ENCODE measurements around the gene UVSSA.
"Not testable (repeated sequence)": the region's sequence is repeated elsewhere in the genome, so short reads cannot be mapped to it uniquely, and the experiment has no call there.

Gene UVSSA

DNA sequence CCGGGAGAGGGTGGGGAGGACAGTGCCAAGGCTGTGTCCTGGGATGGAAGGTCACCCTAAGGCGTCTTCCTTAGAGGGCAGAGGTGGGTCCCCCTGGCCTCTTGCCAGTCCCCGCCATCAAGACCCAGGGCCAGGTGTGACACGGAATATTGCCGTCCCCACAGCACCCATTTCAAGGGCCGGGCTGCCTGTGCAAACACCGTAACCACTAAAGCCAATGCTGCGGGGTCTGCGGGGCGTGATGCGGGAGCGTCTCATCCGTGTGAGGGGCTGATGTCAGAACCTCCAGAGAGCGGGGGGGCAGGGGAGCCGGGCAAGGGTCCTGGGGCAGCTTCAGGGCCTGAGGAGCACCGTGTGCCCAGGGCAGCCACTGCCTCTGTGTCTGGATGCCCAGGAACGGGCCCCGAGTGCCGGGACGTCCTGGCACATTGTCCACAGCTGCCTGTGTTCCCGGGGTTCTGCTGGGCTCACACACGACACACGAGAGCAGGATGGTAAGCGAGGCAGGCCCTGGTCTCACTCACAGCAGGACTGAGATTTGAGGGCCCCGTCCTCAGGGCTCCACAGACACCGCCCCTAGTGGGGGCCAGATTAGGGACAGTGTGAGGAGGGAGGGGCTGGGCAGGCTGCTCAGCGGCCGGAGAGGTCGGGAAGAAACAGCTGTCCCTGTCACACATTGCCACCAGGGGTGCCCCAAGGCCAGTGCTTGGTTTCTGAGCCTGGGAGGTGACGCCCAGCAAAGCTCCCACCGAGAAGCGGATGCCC lies 30.0 kb downstream of the UVSSA start:
- no peak for DNase-seq (ENCODE audit: low read depth)

- DNase-seq (ENCODE audit: low read depth): no peak
These were observed 30.7 kb downstream of the UVSSA start for GRCh38 chr4:1377606-1378261.

DNA sequence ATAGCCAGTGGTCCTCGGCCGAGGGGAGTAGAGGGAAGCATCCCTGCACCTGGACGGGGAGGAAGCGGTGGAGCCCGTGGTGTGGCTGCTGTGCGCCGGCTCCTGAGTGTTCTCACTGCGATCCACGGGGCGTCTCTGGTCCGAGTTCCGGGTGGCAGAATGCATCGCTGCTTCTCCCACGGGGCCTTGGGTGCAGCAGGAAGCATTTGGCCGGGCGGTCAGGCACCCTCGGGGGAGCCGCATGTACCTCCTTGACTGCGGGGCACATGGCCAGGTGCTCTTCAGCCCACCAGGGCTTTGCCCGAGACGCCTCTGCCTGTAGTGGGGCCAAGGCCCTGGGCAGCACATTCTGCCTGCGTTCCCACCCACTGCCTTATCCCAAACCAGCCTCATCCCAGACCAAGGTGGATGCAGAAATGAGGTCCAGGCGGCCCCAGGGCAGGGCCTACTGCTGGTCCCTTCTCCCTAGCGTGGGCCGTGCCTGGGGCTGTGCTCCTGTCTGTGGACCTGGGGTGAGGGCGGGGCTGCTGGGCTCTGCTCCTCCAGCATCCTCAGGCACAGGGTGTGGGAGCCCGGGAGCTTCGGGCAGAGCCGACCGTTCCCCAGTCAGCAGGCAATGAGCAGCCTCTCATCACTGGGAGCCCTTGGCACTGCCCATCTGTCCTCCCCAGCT lies 31.7 kb downstream of the UVSSA start:
- DNase-seq (ENCODE audit: low read depth): no peak

DNA sequence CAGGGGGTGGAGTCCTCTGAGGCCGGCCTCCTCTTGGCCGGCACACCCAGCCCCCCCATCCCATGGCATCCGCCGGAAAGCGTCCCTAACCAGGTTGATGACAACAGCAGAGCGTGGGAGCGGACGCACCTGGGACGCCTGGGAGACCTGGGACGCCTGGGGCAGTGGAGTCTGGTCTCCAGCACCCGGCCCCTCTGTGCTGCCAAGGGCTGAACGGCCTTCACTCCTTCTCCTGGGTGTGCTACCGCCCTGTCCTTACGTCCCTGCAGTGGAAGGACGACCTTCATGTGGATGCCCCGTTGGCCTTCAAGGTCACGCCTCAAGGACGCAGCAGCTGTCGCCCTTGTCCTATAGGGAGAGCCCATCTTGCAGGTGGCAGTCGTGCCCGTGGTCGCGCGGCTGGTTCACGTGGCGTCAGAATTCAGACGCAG lies 32.4 kb downstream of the UVSSA start:
- DNase-seq (ENCODE audit: low read depth): no peak

GRCh38 chr4:1379801-1380331 lies 32.9 kb downstream of the UVSSA start:
- DNase-seq (ENCODE audit: low read depth): no peak

DNA sequence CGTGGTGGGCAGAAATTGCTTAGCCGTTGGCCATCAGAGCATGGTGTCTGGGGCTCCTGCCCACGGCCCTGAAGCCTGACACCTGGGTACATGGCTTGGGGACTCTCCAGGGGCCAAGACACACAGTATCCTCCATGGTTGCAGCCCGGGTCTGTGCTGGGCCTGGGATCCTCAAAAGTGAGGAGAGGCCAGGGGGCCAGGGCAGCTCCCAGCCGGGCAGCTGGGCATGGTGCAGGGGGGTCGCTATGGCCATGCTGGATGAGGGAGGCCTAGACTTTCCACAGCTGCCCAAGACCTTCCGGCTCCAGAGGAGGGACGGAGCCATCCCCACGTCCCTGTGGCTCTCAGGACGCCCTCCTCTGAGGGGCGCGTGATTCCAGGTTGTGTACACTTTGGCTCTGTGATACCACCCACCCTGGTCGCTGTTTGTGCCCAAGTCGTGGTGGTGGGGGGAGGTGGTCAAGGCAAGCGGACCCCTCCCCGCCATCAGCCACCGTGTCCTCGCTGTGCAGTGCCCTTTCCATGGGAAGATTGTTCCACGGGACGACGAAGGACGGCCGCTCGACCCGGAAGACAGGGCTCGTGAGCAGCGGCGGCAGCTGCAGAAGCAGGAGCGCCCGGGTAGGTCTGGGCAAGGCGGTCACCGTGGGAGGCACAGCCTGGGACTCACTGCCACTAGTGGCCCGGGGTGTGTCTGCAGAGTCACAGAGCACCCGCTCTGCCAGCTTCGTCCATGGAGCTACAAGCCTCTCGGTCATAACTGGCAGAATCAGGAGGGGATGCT lies 33.6 kb downstream of the UVSSA start:
- DNase-seq (ENCODE audit: low read depth): no peak

GRCh38 chr4:1381181-1381621 lies 34.2 kb downstream of the UVSSA start:
- DNase-seq (ENCODE audit: low read depth): no peak

DNA sequence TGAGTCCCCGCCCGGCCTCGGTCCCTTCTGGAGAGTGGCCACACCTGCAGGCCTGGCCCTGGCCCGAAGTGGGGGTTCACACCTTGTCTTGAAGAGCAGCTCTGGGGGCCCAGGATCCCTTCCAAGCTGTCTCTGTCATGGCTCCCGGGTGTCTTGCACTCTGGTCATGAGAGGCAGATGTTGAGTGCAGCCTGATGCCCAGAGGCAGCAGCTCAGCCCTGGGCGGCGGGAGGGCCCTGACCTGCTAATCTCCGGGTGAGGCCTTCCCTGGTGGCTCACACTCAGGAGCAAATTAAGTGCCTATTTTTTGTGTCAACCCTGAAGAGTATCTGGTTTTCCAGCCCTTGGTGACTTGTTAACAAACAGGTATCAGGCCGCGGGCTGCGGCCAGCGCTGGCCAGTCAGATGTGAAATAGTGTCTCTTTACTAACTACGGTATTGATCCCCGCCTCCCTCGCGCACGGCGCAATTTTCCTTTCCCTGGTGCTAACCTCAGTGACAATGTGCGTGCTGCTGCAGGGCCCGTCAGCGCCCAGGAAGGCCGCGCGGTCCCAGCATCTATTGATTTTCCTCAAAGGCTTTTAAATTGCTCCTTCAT lies 35.0 kb downstream of the UVSSA start:
- no peak for DNase-seq (ENCODE audit: low read depth)

DNA sequence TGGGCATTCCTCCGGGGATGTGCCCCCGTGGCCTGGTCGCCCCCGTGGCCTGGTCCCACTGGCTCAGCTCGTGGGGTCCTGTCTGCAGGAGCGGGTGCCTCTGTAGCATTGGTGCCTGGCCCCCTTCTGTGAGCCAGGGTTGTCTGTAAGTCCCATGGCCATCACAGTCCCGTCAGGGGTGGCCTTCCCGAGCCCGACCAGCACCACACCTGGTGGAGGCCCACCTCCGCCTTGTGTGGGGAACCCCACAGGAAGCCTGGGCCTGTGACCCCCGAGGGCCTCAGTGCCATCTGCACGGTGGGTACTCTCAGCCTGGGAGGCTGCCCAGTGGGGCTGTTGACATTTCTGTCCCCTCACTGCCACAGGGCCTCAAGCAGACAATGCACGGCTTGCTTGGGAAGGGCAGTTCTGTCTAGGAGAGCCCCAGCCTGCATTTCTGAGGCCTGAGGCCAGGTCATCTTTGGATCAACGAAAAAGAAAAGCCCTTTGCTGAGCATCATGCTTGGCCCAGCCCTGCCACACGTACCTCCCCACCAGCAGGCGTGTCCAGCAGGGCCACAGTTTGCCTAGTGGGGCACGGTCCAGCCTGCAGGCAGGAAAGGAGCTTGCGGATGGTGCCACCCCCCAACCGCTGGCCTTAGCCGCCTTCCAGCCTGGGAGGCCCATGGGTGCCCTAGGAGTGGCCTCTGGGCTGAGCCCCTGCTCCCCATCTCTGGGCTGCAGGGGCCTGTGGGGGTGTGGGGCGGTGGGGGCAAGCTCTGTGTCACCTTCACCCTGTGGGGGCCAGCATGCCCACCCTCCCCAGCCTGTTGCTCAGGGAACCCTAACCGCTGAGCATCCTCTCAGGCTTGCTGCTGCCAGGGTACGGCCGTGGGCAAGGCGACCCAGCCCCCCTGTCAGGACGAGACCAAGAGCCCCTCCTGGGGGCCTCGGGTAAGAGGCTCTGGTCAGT lies 36.0 kb downstream of the UVSSA start:
- no peak for DNase-seq (ENCODE audit: low read depth)

- DNase-seq (ENCODE audit: low read depth): no peak
These were observed 37.0 kb downstream of the UVSSA start for GRCh38 chr4:1383728-1384591.

DNA sequence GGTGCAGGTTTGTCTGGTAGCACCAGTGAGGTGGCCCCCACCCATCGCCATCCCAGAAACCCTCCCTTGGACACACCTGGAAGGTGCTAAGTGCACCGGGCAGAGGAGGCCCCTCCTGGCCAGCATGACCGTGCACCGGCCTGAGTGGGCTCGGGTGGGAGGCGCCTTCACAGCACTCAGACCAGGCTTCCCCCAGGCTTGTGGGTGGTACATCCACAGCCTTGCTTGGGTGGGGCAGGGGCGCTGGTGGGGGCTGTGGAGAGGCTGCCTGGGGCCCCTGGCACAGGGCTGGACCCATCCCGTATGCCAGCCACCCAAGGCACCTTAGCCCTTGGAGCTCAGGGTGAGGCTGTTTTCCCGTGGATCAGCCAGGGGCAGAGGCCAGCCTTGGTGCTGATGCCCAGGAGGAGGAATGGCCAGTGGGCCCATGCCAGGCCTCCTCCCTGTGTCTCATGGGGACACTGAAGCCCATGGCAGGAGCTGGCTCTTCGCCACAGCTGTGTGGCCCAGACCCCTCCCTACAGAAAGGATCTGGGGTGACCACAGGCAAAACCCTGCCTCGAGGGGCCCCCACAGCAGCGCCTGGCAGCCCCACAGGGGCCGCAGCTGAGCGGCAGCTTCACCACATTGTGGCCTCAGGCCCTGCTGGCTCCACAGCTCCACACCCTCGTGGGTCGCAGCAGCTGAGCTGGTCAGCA lies 37.8 kb downstream of the UVSSA start:
- DNase-seq (ENCODE audit: low read depth): no peak

- no peak for DNase-seq (ENCODE audit: low read depth)
These were observed 38.6 kb downstream of the UVSSA start for GRCh38 chr4:1385373-1386340.

GRCh38 chr4:1393363-1393762 lies 46.4 kb downstream of the UVSSA start:
- not testable (repeated sequence) for DNase-seq (ENCODE audit: low read depth)

- no peak for DNase-seq (ENCODE audit: low read depth)
These were observed 46.9 kb downstream of the UVSSA start for GRCh38 chr4:1393866-1394265.

DNA sequence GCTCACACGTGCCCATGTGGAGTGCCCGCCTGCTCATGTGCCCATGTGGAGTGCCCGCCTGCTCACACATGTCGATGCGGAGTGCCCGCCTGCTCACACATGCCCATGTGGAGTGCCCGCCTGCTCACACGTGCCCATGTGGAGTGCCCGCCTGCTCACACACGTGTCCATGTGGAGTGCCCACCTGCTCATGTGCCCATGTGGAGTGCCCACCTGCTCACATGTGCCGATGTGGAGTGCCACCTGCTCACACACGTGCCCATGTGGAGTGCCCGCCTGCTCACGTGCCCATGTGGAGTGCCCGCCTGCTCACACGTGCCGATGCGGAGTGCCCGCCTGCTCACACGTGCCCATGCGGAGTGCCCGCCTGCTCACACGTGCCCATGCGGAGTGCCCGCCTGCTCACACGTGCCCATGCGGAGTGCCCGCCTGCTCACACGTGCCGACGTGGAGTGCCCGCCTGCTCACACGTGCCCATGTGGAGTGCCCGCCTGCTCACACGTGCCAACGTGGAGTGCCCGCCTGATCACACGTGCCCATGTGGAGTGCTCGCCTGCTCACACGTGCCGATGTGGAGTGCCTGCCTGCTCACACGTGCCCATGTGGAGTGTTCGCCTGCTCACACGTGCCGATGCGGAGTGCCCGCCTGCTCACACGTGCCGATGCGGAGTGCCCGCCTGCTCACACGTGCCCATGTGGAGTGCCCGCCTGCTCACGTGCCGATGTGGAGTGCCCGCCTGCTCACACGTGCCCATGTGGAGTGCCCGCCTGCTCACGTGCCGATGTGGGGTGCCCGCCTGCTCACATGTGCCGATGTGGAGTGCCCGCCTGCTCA lies 47.8 kb downstream of the UVSSA start:
- not testable (repeated sequence) for DNase-seq (ENCODE audit: low read depth)

- not testable (repeated sequence) for DNase-seq (ENCODE audit: low read depth)
These were observed 48.4 kb downstream of the UVSSA start for GRCh38 chr4:1395389-1395820.

Data from activated T-helper 9 cell treated with anti-CD3 and anti-CD28 coated beads, Interleukin-2, amount 50 U/mL, for 16 hours (primary cell).